ENCODE results near the gene ARHGEF19. TPM values are rescaled to one million over a fixed set of nuclear protein-coding genes. Genes with fewer than 3 reads are reported as not detected.

ARHGEF19 gene
- total and polyA plus RNA-seq, 9 of the 15 experiments (the other 6 are each of a cell fraction or from before 2014, with no cell fraction given): 0.73 to 21.0 (median 5.2) TPM

GRCh38 chr1:16172964-16173446 is 39.4 kb downstream of the ARHGEF19 start (continued):
- TF ChIP-seq ESRRB (CRISPR knock-in tag; IDR thresholded peaks at IDR 0.05; ENCODE audit: borderline replicate concordance): no peak
- no peak for TF ChIP-seq SRSF3 (IDR thresholded peaks at IDR 0.05; ENCODE audit: insufficient read depth, low read length)
- no peak for TF ChIP-seq IRF1 (CRISPR knock-in tag; IDR thresholded peaks at IDR 0.05; ENCODE audit: borderline replicate concordance)
- no peak for TF ChIP-seq PRPF4 (IDR thresholded peaks at IDR 0.05; ENCODE audit: insufficient read depth, low read depth, low read length, poor library complexity, severe bottlenecking)
- TF ChIP-seq MLX (CRISPR knock-in tag; conservative IDR thresholded peaks at IDR 0.05): no peak
- TF ChIP-seq PTBP1 (IDR thresholded peaks at IDR 0.05; ENCODE audit: low read depth, low read length): no peak
- no peak for TF ChIP-seq ARID2 (IDR thresholded peaks at IDR 0.05)
- TF ChIP-seq HBP1 (CRISPR knock-in tag; IDR thresholded peaks at IDR 0.05): no peak
- TF ChIP-seq ARID3A (IDR thresholded peaks at IDR 0.05; ENCODE audit: borderline replicate concordance, low read depth, low read length): peak; percentile 61; the same call in 1 of the 2 replicates
- no peak for TF ChIP-seq ZNF75A (CRISPR knock-in tag; IDR thresholded peaks at IDR 0.05)
- peak; percentile 43 for TF ChIP-seq POLR2B (IDR thresholded peaks at IDR 0.05; ENCODE audit: low read depth, partially characterized antibody)
- no peak for TF ChIP-seq MAFG (tag; conservative IDR thresholded peaks at IDR 0.05)
- TF ChIP-seq SIN3A (IDR thresholded peaks at IDR 0.05; ENCODE audit: borderline replicate concordance in 2 of 2, control insufficient read depth in 1 of 2, low read depth in 2 of 2, low read length in 2 of 2): no peak
- no peak for TF ChIP-seq ZBTB5 (IDR thresholded peaks at IDR 0.05)
- TF ChIP-seq GATAD2B (IDR thresholded peaks at IDR 0.05; ENCODE audit: borderline replicate concordance): no peak; the same call in 1 of the 2 replicates
- no peak for TF ChIP-seq NR2C2 (CRISPR knock-in tag; IDR thresholded peaks at IDR 0.05)
- no peak for TF ChIP-seq NR2C2 (tag; IDR thresholded peaks at IDR 0.05)
- TF ChIP-seq ZNF717 (CRISPR knock-in tag; IDR thresholded peaks at IDR 0.05): no peak
- no peak for TF ChIP-seq HDAC3 (IDR thresholded peaks at IDR 0.05; ENCODE audit: borderline replicate concordance, partially characterized antibody)
- TF ChIP-seq ATF7 (IDR thresholded peaks at IDR 0.05): peak; percentile 68; the same call in 1 of the 2 replicates
- no peak for TF ChIP-seq ZZZ3 (IDR thresholded peaks at IDR 0.05)
- TF ChIP-seq ETV1 (tag; conservative IDR thresholded peaks at IDR 0.05; ENCODE audit: low read depth): no peak

All from K562 (cell line).